OCI-LY3 (cell line): Measurements from ENCODE around the gene ANKRD17.

Experiments used
- H2AFZ ChIP-seq: fragments of 200-600, 300-600 bp; shearing (Covaris generic); 2 replicates; pipeline ENCODE4 v1.6.0; 2014; ENCODE audit warnings: antibody characterized with exemption, low read depth, low read length
- H3K27ac ChIP-seq: fragments of 200-600, 300-600 bp; sonication (generic); 2 replicates; pipeline ENCODE4 v1.5.1; 2014; ENCODE audit warnings: mild to moderate bottlenecking, low read length, moderate library complexity, mixed read lengths
- H3K27me3 ChIP-seq: fragments of 200-600, 300-600 bp; sonication (generic); 2 replicates; pipeline ENCODE4 v1.6.1; 2014; ENCODE audit warnings: low read depth, low read length, mixed read lengths
- H3K36me3 ChIP-seq: fragments of 200-600, 300-600 bp; sonication (generic); replicated peaks from 2 replicates; pipeline ENCODE3; 2014; ENCODE audit warnings: low read depth, low read length, mixed read lengths
- H3K4me1 ChIP-seq: fragments of 300-600, 200-600 bp; sonication (generic); 2 replicates; pipeline ENCODE4 v1.6.1; 2014; ENCODE audit warnings: low read length, mixed read lengths
- H3K4me2 ChIP-seq: fragments of 200-600, 300-600 bp; sonication (generic); 2 replicates; pipeline ENCODE4 v1.6.1; 2014; ENCODE audit warnings: low read length, mixed read lengths
- H3K4me3 ChIP-seq: fragments of 300-600, 200-600 bp; sonication (generic); 2 replicates; pipeline ENCODE4 v1.5.1; 2014; ENCODE audit warnings: antibody characterized with exemption, mild to moderate bottlenecking, low read length, moderate library complexity
- H3K79me2 ChIP-seq: fragments of 300-600, 200-600 bp; shearing (Covaris generic); 2 replicates; pipeline ENCODE4 v1.6.1; 2014; ENCODE audit warnings: mild to moderate bottlenecking, low read length, mixed read lengths
- H3K9ac ChIP-seq: fragments of 300-600, 200-600 bp; shearing (Covaris generic); 2 replicates; pipeline ENCODE4 v1.6.0; 2014; ENCODE audit warnings: mild to moderate bottlenecking, low read length, moderate library complexity
- H3K9me3 ChIP-seq: fragments of 200-600, 300-600 bp; shearing (Covaris generic); 2 replicates; pipeline ENCODE4 v1.6.1; 2014; ENCODE audit warnings: low read length, mixed read lengths; ENCODE audit not compliant: insufficient read depth
- H4K20me1 ChIP-seq: fragments of 200-600, 300-600 bp; sonication (generic); 2 replicates; pipeline ENCODE4 v1.6.1; 2016; ENCODE audit warnings: low read length, mixed read lengths; ENCODE audit not compliant: insufficient read depth
- EZH2phosphoT487 ChIP-seq: fragments of 200-600 bp; shearing (Covaris generic); IDR thresholded peaks from 2 replicates; pipeline ENCODE4 v1.6.1; 2018; ENCODE audit warnings: antibody characterized with exemption, mixed run types, low read depth
- TF ChIP-seq, protein P1 (sequence below): fragments of 200-600, 300-600 bp; sonication (generic); IDR thresholded peaks from 2 replicates; pipeline ENCODE4 v1.5.1; 2014; ENCODE audit warnings: antibody characterized with exemption, low read length, low read depth

ANKRD17 gene

DNA sequence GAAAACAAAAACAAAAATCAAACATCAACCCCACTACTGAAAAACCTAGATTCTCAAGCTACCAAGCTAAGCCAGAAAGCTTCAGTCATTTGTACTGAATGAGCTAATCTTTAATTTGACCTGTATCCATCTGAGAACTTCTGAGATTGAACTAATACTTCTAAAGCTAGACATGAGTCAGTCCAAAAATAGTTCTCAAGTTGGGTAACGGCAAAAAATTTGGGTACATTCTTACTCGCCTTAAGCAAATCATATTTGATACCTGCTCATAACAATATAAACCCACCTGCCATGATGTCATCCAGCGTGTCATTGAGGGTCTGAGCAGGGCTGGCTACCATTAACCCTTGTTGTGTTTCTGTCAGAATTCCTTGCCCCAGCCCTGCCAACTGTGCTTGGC lies 119.4 kb downstream of the ANKRD17 start:
- Histone ChIP-seq H4K20me1 (peaks cover 3% of the 10 kb centered on the region; the same call in 1 of the 2 replicates), H3K27ac (no peak overlapping the region), H3K36me3 (peaks cover 58% of the 10 kb centered on the region), H3K79me2 (peaks cover 37% of the 10 kb centered on the region), H3K9ac (no peak overlapping the region), H3K27me3 (no peaks in the 10 kb centered on the region), H2AFZ (no peak overlapping the region), H3K9me3 (no peaks in the 10 kb centered on the region), H3K4me1 (no peaks in the 10 kb centered on the region), H3K4me3 (no peak overlapping the region), H3K4me2 (no peak overlapping the region)
- TF ChIP-seq, protein P1, sequence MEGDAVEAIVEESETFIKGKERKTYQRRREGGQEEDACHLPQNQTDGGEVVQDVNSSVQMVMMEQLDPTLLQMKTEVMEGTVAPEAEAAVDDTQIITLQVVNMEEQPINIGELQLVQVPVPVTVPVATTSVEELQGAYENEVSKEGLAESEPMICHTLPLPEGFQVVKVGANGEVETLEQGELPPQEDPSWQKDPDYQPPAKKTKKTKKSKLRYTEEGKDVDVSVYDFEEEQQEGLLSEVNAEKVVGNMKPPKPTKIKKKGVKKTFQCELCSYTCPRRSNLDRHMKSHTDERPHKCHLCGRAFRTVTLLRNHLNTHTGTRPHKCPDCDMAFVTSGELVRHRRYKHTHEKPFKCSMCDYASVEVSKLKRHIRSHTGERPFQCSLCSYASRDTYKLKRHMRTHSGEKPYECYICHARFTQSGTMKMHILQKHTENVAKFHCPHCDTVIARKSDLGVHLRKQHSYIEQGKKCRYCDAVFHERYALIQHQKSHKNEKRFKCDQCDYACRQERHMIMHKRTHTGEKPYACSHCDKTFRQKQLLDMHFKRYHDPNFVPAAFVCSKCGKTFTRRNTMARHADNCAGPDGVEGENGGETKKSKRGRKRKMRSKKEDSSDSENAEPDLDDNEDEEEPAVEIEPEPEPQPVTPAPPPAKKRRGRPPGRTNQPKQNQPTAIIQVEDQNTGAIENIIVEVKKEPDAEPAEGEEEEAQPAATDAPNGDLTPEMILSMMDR = no peak
- no peak for TF ChIP-seq EZH2phosphoT487

DNA sequence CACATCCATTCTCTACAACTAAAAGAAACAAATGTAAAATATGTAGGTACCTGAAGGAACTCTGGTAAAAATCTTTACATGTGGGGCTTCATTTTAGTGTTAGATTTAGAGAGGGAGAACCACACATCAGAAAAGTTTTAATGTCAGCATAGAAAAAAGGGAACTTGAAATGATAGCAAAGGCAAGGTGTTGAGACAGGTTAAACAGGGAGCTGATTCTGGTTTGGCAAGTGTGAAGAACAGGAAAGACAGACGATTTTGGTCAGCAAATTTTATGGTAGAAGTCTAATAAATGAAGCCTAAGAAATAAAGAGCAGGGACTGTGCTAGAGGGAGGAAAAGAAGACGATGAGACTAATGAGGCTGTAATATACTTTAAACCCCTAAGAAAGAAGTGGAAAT lies 121.5 kb downstream of the ANKRD17 start:
- no peaks in the 10 kb centered on the region for H4K20me1 ChIP-seq
- H3K4me2 ChIP-seq = no peak overlapping the region
- H3K9me3 ChIP-seq = no peaks in the 10 kb centered on the region
- H2AFZ ChIP-seq = no peak overlapping the region
- peaks cover 37% of the 10 kb centered on the region for H3K79me2 ChIP-seq
- no peak overlapping the region for H3K4me3 ChIP-seq
- no peak overlapping the region for H3K9ac ChIP-seq
- H3K27me3 ChIP-seq = no peaks in the 10 kb centered on the region
- no peak for TF ChIP-seq EZH2phosphoT487
- H3K36me3 ChIP-seq = peaks cover 53% of the 10 kb centered on the region
- no peak overlapping the region for H3K27ac ChIP-seq
- no peaks in the 10 kb centered on the region for H3K4me1 ChIP-seq

DNA sequence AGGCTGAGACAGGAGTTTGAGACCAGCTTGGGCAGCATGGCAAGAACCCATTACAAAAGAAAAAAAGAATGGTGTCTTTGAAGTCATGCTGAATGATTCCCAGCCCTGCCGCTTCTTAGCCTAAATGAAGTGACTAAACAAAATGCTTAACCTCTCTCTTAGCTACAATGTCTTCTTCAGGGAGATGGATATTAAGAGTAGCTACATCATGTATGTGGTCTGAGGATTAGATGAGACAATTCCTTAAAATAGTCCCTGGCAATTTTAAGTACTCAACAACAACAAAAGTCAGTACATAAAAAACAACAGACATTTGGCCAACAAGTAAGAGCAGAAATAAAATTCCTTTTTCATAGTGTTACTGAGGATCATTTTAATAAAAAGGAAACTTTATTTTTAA lies 124.8 kb downstream of the ANKRD17 start:
- Histone ChIP-seq H3K4me2 (no peak overlapping the region), H3K9me3 (no peaks in the 10 kb centered on the region), H3K27me3 (no peaks in the 10 kb centered on the region), H3K4me3 (no peak overlapping the region), H4K20me1 (no peaks in the 10 kb centered on the region), H3K27ac (no peak overlapping the region), H2AFZ (no peak overlapping the region), H3K79me2 (peaks cover 30% of the 10 kb centered on the region), H3K36me3 (peaks cover 30% of the 10 kb centered on the region), H3K9ac (no peak overlapping the region), H3K4me1 (no peaks in the 10 kb centered on the region)
- TF ChIP-seq EZH2phosphoT487 = no peak

DNA sequence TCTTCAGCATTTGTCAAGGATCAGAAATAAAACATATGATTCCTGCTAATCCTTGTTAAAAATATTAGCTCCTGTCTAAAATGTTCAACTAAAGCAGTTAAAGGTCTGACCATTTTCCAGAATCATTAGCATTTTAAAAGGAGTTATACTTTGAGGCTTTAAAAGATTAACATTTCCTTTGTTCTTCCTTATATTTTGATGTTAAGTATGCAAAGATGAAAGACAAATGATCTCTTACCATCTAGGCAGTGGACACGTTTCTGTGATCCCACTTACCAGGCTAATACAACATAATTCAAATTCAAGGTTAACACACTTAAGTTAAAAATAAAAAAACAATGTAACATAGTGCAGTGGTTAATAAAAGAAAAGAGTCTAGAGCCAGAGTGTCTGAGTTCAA lies 127.3 kb downstream of the ANKRD17 start:
- Histone ChIP-seq H3K36me3 (peaks cover 27% of the 10 kb centered on the region), H3K4me2 (no peak overlapping the region), H2AFZ (no peak overlapping the region), H3K27me3 (no peaks in the 10 kb centered on the region), H3K4me3 (no peak overlapping the region), H3K9me3 (no peaks in the 10 kb centered on the region), H3K4me1 (no peaks in the 10 kb centered on the region), H4K20me1 (no peaks in the 10 kb centered on the region), H3K27ac (no peak overlapping the region), H3K9ac (no peak overlapping the region), H3K79me2 (peaks cover 22% of the 10 kb centered on the region)
- TF ChIP-seq, protein P1 = no peak
- TF ChIP-seq EZH2phosphoT487 = no peak

DNA sequence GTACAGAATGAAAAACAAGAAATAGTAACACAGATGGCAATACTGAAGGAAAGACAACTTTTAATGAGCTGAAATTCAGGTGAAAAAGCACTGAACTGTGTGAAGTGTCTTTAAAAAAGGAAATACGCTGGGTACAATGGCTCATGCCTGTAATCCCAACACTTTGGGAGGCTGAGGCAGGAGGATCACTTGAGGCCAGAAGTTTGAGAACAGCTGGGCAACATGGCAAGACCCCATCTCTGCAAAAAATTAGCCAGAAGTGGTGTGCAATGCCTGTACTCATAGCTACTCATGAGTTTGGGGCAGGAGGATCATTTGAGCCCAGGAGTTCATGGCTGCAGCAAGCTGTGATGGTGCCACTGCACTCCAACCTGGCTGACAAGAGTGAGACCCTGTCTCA lies 129.3 kb downstream of the ANKRD17 start:
- Histone ChIP-seq H3K27me3 (no peaks in the 10 kb centered on the region), H3K9ac (no peak overlapping the region), H3K79me2 (peaks cover 13% of the 10 kb centered on the region), H3K9me3 (no peaks in the 10 kb centered on the region), H3K27ac (no peak overlapping the region), H2AFZ (no peak overlapping the region), H3K4me2 (no peak overlapping the region), H3K4me1 (no peaks in the 10 kb centered on the region), H4K20me1 (no peaks in the 10 kb centered on the region), H3K4me3 (no peak overlapping the region), H3K36me3 (peaks cover 23% of the 10 kb centered on the region)
- no peak for TF ChIP-seq EZH2phosphoT487
- TF ChIP-seq, protein P1 = no peak
